Stimulated activated naive CD8-positive, alpha-beta T cell treated with anti-CD3 and anti-CD28 coated beads, Interleukin-15, Interleukin-2, amounts not matched to agents 100 U/mL and 50 U/mL, for 24 hours (primary cell): ENCODE data around the gene CPN1.
"Not testable (repeated sequence)": the region's sequence is repeated elsewhere in the genome, so short reads cannot be mapped to it uniquely, and the experiment has no call there.

Experiments used
- ATAC-seq: fragments of 150-1000 bp; cut with Tn5 transposase; one replicate; pipeline ENCODE4 v1.10.0; 2021
- DNase-seq: peaks from one replicate; pipeline ENCODE4 v3.0.0; 2021

Gene CPN1

DNA sequence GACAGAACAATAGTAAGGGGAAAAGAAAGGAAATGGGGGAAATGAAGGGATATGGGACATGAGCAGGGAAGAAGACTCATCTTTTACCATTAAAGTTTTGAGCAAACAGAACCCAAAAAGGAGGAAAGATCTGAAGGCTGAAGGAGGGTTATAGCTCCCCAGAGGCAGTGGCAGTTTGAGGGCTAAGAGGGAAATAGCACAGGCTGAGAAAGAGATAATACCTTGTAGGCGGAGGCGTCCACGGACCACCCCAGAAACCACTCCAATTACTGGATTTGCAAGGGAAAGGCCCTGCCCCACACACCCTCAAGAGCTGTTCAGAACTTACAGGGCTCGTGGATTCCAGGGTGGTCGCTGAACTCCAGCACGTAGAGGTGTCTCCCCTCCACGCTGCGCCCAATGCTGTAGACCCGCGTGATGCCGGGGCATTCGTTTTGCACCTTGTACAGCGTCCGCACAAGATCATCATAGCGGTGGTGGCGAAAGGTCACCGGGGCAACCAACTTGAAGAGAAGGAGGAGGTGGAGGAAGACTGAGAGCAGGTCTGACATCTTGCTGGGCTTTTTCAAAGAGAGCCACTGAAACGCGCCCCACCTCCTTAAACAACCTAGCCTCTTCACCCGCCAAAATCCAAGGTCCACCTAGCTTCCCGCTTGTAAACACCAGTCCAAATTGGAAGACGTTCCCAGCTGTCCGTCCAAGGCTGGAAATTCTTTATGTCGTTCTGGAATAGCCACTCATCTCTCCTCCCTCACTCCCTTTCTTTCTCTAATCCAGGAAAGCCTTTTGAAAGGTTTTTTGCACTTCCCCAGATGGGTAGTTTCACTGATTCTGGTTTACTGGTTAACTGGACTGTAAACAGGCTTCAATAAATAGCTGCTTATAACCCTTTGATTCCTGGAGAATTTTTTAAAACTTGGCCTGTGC is at the start of gene CPN1:
TSS of gene CPN1 (minus strand) at position 795 of the 927 bp plus-strand sequence. CDS start at position 551, 244 bp downstream.
- DNase-seq = no peak
- ATAC-seq = no peak

DNA sequence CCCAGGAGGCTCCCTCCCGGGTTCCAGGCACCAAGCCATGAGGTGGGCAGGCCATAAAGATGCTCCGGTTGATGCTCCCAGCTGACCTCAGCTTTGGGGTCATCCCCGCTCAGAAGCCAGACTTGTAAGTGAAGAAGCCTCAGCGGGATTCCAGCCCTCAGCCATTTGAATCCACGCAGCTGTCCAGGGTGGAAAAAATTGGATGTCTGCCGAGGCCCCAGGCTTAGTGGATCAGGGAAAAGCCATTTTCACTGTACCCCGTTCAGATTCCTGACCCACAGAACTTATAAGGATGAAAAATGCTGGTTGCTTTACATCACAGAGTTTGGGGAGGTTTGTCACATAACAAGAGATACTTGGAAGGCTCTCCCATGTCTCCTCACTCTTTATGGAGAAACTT is 49.2 kb upstream of the CPN1 start:
- ATAC-seq = no peak

DNA sequence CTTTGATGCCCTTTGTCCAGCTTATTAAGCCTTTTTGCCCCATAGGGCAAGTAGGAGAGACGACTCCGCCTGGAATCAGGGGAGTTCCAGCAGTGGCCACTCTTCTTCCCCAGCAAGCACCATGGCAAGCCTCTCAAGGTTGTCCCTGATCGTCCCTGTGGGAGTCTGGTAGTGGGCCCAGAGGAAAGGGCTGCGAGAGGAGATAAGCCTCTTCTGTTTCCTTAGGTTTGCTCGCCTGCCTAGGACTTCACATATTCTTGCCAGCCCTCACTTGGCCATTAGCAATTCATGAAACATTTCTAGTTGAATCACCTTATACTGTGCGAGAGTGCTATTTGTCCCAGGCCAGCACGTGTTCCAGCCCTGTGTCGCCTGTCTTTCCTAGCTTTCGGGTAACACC is 47.8 kb upstream of the CPN1 start:
- DNase-seq (no peak), ATAC-seq (no peak)

More for the DNA sequence above, 49.2 kb upstream of the CPN1 start:
- no peak for DNase-seq

DNA sequence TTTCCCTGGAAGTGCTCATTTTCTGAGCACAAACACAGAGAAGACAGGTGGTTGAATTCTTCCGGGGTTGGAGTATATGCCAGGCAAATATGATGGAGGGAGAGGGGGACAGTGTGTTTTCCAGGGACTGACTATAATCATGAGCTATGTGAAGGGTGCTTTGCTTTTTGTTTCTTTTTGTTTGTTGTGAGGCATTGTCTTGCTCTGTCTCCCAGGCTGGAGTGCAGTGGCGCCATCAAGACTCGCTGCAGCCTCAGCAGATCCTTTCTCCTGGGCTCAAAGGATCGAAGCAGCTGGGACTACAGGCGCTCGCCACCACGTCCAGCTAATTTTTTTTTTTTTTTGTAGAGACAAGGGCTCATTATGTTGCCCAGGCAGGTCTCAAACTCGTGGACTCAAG is 47.3 kb upstream of the CPN1 start:
- DNase-seq = no peak

DNA sequence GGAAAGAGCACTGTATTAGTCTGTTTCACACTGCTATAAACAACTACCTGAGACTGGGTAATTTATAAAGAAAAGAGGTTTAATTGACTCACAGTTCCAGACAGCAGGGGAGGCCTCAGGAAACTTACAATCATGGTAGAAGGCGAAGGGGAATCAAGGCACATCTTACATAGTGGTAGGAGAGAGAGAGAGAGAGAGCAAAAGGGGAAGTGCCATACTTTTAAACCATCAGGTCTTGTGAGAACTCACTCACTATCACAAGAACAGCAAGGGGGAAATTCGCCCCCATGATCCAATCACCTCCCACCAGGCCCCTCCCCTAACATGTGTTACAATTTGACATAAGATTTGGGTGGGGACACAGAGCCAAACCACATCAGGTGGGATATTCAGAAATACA is 43.7 kb upstream of the CPN1 start:
- DNase-seq, ATAC-seq: not testable (repeated sequence)

More for the DNA sequence above, 47.3 kb upstream of the CPN1 start:
- no peak for ATAC-seq

DNA sequence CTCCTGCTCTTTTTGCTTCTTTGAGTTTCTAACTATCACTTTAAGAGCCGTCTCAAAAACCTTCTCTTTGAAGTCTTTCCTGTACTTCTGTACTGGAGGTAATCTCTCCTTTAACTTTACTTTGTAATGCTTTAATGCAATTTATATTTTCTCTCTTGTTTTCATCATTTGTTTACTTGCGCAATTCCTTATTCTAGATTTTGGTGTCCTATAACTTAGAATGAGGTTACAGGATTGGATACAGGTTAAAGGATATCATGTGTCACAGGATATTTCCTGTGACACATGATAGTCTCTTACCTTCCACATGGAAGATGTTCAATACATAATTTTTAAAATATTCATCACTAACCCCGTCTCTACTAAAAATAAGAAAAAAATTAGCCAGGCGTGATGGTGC is 42.4 kb upstream of the CPN1 start:
- DNase-seq (no peak), ATAC-seq (no peak)

DNA sequence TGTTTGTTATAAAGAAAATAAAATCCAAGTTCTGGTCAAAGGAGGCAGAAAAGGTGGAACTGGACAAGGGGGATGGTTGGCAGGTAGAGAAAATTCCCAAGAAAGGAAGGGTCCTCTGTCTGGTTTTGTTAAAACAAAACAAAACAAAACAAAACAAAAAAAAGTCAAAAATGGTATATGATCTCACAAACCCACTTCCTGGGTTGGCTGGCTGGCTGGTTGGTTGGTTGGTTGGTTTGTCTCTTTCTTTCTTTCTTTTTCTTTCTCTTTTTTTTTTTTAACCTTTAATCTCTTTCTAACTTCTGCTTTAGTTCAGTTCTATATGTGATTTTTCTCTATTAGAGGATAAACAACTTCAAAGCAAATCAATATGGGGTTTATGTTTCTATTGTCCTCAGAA is 41.1 kb upstream of the CPN1 start:
- ATAC-seq (no peak), DNase-seq (no peak)

DNA sequence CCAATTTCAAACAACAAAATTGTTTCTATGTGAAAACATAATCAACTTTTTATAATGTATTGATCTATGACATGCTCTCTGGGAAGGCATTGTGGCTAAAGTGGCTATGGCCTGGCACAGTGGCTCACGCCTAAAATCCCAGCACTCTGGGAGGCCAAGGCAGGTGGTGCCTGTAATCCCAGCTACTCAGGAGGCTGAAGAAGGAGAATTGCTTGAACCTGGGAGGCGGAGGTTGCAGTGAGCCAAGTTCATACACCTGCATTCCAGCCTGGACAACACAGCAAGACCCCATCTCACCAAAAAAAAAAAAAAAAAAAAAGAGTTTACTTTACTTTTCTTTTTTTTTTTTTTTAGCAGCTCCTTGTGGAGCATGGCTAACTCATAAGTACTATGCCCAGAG is 38.9 kb upstream of the CPN1 start:
- ATAC-seq (no peak), DNase-seq (no peak)

DNA sequence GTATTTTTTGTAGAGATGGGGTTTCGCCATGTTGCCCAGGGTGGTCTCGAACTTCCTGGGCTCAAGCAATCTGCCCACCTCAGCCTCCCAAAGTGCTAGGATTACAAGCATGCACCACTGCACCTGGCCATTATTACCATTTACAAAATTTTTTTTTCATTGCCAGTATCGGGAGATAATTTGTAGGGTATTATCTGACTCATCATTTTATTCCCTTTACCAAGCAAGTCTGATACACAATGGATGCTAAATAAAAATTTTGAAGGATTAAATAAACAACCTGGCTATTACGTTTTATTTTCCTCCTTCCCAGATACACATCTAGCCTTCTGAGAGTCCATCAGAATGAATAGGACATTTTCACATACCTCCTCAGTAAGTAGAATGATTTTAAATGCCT is 38.1 kb upstream of the CPN1 start:
- DNase-seq (no peak), ATAC-seq (no peak)

DNA sequence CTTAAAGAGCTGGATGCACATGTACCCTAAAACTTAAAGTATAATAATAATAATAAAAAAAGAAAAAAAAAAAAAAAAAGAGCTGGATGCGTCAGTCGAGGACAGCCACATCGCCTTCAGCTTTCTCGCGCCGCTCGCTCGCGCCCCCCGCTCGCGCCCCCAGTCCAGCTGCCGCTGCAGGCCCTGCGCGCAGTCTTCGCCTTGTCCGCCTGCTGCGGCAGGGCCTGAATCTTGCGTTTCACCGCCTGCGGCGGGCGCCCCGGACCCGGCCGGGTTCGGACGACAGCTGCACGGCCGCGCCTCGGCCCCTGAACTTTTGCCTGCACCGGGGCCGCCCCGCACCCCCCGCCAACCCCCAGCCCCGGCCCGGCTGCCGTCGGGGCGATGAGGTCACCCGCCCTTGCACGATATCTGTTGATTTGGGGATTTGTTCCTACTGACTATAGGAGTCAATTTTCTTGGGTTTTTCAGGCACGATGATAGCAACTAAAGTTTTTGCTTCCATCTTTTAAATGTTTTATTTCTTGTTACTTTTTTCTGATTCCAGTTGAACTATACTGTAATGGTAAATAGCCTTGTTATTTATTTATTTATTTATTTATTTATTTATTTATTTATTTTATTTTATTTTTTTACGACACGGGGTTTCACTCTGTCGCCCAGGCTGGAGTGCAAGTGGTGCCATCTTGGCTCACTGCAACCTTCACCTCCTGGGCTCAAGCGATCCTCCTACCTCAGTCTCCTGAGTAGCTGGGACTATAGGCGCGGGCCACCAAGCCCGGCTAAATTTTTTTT is 33.5 kb upstream of the CPN1 start:
- ATAC-seq (no peak), DNase-seq (no peak)

DNA sequence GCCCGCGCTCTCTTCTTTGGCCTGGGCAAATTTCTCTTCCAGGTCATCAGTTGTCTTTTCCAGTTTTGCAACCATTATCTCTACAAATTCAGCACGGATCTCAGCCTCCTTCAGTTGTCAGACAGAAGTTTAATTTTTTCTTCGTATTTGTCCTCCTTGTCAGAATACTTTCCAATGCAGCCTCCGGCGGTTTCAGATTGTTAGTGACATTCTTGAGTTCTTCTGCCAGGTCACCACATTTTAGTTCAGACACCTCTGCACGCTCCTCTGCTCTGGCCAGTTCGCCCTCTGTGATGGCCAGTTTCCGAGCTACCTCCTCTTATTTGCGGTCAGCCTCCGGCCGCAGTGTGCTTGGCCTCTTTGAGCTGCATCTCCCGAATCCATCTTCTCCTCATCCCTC is 32.8 kb upstream of the CPN1 start:
- no peak for ATAC-seq

DNA sequence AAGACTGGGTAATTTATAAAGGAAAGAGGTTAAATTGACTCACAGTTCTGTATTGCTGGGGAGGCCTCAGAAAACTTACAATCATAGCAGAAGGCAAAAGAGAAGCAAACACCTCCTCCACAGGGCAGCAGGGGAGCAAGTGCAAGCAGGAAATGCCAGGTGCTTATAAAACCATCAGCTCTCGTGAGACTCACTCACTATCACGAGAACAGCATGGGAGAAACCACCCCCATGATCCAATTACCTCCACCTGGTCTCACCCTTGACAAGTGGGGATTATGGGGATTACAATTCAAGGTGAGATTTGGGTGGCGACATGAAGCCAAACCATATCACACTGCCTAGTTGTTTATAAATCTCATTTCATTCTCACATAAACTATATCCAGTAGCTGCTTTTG is 28.0 kb upstream of the CPN1 start:
- DNase-seq (no peak), ATAC-seq (no peak)

More for the DNA sequence above, 32.8 kb upstream of the CPN1 start:
- no peak for DNase-seq

DNA sequence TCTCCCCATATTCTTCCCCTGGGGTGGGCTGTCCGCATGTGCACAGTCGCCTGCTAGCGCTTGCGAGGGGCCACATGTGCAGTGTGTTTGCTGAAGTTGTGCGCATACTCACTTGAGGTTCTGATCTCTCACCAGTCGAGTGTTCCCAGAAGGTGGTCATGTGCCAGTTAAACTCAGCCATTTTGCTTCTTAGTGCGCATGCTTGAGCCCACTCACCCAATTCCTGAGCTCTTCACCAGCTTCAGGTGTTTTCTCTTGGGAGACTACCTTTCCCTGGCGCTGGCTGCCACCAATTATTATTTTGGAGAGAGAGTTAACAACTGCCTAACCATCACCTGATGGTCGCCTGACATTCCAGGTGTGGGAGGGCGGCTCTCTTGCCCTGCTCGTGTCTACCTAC is 25.2 kb upstream of the CPN1 start:
- ATAC-seq = no peak

DNA sequence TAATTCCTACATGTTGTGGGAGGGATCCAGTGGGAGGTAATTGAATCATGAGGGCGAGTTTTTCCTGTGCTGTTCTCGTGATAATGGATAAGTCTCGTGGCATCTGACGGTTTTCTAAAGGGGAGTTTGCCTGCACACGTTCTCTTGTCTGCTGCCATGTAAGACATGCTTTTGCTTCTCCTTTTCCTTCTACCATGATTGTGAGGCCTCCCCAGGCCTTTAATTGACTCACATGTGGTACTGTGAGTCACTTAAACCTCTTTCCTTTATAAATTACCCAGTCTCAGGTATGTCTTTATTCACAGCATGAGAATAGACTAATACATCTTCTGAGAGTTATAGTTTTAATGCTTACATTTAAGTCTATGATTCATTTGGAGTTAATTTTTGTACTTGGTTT is 22.6 kb upstream of the CPN1 start:
- DNase-seq (no peak), ATAC-seq (no peak)

More for the DNA sequence above, 25.2 kb upstream of the CPN1 start:
- DNase-seq = no peak

DNA sequence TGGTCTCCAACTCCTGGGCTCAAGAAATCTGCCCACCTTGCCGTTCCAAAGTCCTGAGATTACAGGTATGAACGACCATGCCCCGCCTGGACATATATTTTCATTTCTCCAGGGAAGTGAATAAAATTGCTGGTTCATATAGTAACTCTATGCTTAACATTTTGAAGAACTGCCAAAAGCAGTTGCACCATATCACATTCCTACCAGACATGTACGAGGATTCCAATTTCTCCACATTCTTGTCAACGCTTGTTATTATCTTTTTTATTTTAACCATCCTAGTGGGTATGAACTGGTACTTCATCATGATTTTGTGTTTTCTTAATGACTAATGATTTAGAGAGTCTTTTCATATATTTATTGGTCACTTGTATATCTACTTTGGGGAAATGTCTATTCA is 21.9 kb upstream of the CPN1 start:
- DNase-seq = no peak

DNA sequence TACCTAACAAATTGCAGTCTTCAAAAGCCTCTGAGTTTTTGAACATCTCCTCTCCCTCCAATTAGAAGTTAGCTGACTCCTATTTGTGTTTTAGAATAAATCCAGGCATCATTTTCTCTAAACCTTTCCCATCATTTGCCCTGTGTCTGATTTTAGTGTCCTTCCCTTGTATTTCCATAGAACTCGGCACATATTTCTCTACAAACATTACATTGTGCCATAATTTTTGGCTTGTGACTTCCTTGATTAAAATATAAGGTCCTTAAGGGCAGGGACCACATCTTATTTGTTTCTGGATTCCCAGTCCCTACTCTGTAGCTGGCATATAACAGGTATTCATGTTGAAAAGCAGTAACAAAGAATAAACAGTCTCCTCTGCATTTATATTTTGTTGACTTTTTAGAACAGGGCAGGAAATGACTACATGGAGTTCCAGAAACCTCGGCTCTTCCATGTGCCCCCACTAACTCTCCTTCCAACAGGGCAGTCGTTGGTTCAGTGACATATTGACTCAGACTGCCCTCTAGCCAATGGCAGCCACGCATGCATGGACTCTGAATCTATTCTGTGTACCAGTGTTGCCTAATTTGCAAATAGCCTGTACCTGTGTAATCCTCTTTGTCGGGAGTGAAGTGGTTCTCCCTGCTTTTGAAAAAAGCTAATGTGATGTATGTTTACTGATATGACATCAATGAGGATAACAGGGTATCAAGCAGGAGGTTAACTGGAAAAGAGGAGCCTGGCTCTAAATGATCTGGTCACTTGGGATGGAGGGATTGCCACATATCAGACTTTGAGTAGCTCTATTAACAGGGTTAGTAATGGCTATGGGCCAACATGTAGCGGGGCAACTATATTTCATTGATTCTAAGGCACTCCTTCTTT is 19.8 kb upstream of the CPN1 start:
- no peak for ATAC-seq
- no peak for DNase-seq

More for the DNA sequence above, 21.9 kb upstream of the CPN1 start:
- no peak for ATAC-seq

DNA sequence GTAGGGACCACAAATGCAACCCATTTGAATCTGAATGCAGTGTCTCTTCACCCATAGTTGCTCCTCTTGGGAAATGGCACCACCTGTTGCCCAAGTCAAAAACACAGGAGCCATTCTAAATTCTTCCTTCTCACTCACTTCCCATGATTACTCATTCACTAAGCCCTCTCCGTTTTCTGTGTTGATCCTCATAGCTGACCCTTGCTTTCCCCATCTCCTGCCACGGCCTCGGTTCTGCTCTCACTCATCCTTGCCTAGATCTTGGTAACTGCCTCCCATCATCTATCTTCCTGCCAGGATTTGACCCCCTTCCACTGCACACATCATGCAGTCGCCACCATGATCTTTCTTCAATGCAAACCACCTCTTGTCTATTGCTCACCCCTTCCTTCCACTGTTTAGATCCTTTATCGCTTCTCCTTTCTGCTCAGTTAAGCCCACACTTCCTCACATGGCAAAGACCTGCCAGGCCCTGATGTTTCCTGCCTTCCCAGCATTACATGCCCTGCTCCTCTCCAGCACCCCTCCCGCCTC is 19.0 kb upstream of the CPN1 start:
- no peak for DNase-seq
- ATAC-seq = no peak

DNA sequence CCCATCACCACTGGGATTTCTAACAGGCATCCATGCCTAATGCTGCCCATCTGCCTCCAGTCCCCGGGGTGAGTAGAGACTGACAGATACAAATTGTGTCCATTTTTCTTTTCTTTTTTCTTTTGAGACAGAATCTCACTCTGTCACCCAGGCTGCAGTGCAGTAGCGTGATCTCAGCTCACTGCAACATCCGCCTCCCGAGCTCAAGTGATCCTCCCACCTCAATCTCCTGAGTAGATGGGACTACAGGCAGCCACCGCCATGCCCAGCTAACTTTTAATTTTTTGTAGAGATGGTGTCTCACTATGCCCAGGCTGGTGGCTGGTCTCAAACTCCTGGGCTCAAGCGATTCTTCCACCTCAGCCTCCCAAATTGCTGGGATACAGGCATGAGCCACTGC is 7.6 kb upstream of the CPN1 start:
- no peak for ATAC-seq

DNA sequence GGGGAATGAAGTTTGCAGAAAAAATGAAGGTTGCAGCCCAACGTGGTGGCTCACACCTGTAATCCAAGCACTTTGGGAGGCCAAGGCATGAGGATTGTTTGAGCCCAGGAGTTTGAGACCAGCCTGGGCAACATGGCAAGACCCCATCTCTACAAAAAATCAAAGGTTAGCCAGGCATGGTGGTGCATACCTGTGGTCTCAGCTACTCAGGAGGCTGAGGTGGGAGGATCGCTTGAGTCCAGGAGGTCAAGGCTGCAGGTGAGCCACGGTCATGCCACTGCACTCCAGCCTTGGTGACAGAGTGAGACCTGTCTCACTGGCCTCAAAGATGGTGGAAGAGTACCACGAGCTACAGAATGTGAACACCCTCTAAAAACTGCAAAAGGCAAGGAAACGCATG is 5.0 kb upstream of the CPN1 start:
- DNase-seq, ATAC-seq: not testable (repeated sequence)

More for the DNA sequence above, 7.6 kb upstream of the CPN1 start:
- no peak for DNase-seq

DNA sequence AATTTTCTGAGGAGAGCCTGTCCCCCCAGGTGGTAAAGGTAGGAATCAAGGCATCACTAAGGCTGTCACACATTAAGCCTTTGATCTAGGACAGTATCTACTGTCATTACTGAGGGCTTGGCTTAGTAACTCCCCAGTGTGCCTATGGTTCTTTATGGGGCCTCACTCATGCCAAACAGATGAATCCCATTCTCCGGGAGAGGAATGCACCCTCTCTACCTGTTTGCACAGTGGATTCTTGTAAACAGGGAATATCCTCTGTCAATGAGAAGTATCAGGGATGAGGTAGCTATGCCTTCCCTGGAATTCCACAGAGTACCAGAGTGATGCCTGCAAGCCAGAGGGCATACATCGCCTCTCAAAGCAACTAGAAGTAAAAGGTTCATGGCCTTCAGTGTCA is 3.9 kb upstream of the CPN1 start:
- DNase-seq (no peak), ATAC-seq (no peak)

DNA sequence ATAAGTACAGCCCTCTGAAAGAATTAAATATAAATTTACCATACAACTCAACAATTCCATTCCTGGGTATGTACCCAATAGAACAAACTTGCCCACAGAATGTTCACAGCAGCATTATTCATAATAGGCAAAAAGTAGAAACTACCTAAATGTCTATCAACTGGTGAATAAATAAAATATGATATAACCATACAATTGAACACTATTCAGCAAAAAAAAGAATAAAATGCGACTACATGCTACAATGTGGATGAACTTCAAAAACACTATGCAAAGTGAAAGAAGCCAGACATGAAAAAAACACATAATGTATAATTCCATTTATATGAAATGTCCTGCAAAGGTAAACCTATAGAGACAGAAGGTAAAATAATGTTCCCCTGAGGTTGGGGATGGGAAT is 2.0 kb upstream of the CPN1 start:
- DNase-seq (no peak), ATAC-seq (no peak)

DNA sequence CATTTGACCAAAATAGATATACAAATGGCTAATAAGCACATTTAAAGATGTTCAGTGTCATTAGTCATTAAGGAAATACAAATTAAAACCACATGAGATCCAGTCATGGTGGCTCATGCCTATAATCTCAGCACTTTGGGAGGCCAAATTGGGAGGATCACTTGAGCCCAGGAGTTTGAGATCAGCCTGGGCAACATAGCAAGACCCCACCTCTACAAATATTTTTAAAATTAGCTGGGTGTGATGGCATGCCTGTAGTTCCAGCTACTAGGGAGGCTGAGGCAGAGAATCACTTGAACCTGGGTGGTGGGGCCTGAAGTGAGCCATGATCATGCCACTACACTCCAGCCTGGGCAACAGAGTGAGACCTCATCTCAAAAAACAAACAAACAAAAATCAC is 607 bp upstream of the CPN1 start:
- not testable (repeated sequence) for ATAC-seq

More for the DNA sequence above, 607 bp upstream of the CPN1 start:
- not testable (repeated sequence) for DNase-seq
